K562 (cell line): Measurements from ENCODE around the gene MRGPRE. TPM values are rescaled to one million over a fixed set of nuclear protein-coding genes. Genes with fewer than 3 reads are reported as not detected.

Experiments
- CEBPZ ChIP-seq: fragments of 150-350 bp; IDR thresholded peaks from 2 replicates; pipeline ENCODE4 v1.6.1; 2014; ENCODE audit warnings: low read depth, mild to moderate bottlenecking, low read length, borderline replicate concordance
- CHCHD3 ChIP-seq: fragments of 250-450 bp; sonication (Bioruptor Pico); IDR thresholded peaks from 2 replicates; pipeline ENCODE4 v2.1.2; 2022; ENCODE audit warnings: mild to moderate bottlenecking
- DDX20 ChIP-seq: fragments of 450-650 bp; IDR thresholded peaks from 2 replicates; pipeline ENCODE4 v1.6.1; 2016; ENCODE audit warnings: missing genetic modification characterization, low read depth, mild to moderate bottlenecking, missing compliant biosample characterization, moderate library complexity
- HDAC3 ChIP-seq: fragments of 450-650 bp; IDR thresholded peaks from 2 replicates; pipeline ENCODE4 v1.6.1; 2018; ENCODE audit warnings: borderline replicate concordance, mild to moderate bottlenecking, moderate library complexity; ENCODE audit not compliant: partially characterized antibody
- ILK ChIP-seq: fragments of 450-650 bp; IDR thresholded peaks from 2 replicates; pipeline ENCODE4 v1.6.1; 2016; ENCODE audit warnings: missing genetic modification characterization, low read depth, mild to moderate bottlenecking, missing compliant biosample characterization, moderate library complexity, borderline replicate concordance
- JUN ChIP-seq, 2 experiments: sonication (generic) in 1 of 2; formaldehyde crosslinking in 1 of 2; IDR thresholded peaks; 2 replicates each; pipeline versions ENCODE4 v1.6.1 to v1.8.0; 2012 to 2022; ENCODE audit warnings: borderline replicate concordance in 2 of 2, mild to moderate bottlenecking in 2 of 2, improper control_type of control experiment in 1 of 2, low read depth in 1 of 2, low read length in 1 of 2, missing genetic modification reagents in 1 of 2
- JUND ChIP-seq, 2 experiments: IDR thresholded peaks; 2 replicates in 1 of 2; 3 replicates in 1 of 2; pipeline ENCODE4 v1.6.1; 2011; ENCODE audit warnings: borderline replicate concordance in 2 of 2, low read depth in 2 of 2, low read length in 2 of 2, improper control_type of control experiment in 1 of 2, missing biosample characterization in 1 of 2, missing genetic modification characterization in 1 of 2, missing genetic modification reagents in 1 of 2
- KLF1 ChIP-seq: fragments of 450-650 bp; IDR thresholded peaks from 2 replicates; pipeline ENCODE4 v1.6.1; 2016; ENCODE audit warnings: missing genetic modification characterization, missing compliant biosample characterization
- MEIS2 ChIP-seq: fragments of 450-650 bp; IDR thresholded peaks from 2 replicates; pipeline ENCODE4 v1.6.1; 2014; ENCODE audit warnings: mild to moderate bottlenecking; ENCODE audit not compliant: partially characterized antibody
- PRMT5 ChIP-seq: sonication (generic); formaldehyde crosslinking; IDR thresholded peaks from 2 replicates; pipeline ENCODE4 v1.5.0; 2020; ENCODE audit warnings: missing genetic modification reagents
- RBM34 ChIP-seq: fragments of 200-400 bp; formaldehyde crosslinking; IDR thresholded peaks from 2 replicates; pipeline ENCODE4 v1.6.1; 2018; ENCODE audit warnings: low read length, borderline replicate concordance; ENCODE audit not compliant: insufficient read depth
- SRSF1 ChIP-seq: fragments of 200-400 bp; formaldehyde crosslinking; IDR thresholded peaks from 2 replicates; pipeline ENCODE4 v1.6.1; 2017; ENCODE audit warnings: mild to moderate bottlenecking, low read depth, low read length, moderate library complexity
- TEAD1 ChIP-seq, 2 experiments: fragments of 450-650 bp in 1 of 2; sonication (generic) in 1 of 2; formaldehyde crosslinking; IDR thresholded peaks; 2 replicates each; pipeline versions ENCODE4 v1.4.0 to v1.8.0; 2020 to 2022; ENCODE audit warnings: mild to moderate bottlenecking in 2 of 2, missing genetic modification reagents in 1 of 2
- TFAP4 ChIP-seq: sonication (generic); formaldehyde crosslinking; IDR thresholded peaks from 2 replicates; pipeline ENCODE4 v1.8.0; 2022; ENCODE audit warnings: missing genetic modification reagents, mild to moderate bottlenecking, moderate library complexity, borderline replicate concordance
- ZKSCAN1 ChIP-seq: fragments of 150-350 bp; IDR thresholded peaks from 2 replicates; pipeline ENCODE4 v1.6.1; 2016; ENCODE audit warnings: low read depth, low read length
- ZNF282 ChIP-seq: sonication (generic); formaldehyde crosslinking; IDR thresholded peaks from 2 replicates; pipeline ENCODE4 v1.8.1; 2023; ENCODE audit warnings: missing genetic modification reagents
- ZNF444 ChIP-seq: fragments of 250-450 bp; sonication (Bioruptor Pico); IDR thresholded peaks from 2 replicates; pipeline ENCODE4 v1.4.0; 2020; ENCODE audit warnings: mild to moderate bottlenecking, moderate library complexity
- ZNF778 ChIP-seq: fragments of 450-650 bp; formaldehyde crosslinking; IDR thresholded peaks from 2 replicates; pipeline ENCODE4 v1.4.0; 2020; ENCODE audit warnings: mild to moderate bottlenecking, moderate library complexity
- polyA plus RNA-seq, 8 experiments: library from polyadenylated mRNA; depleted of rRNA in 4 of 8; stranded (reverse) in 5 of 8; unstranded in 3 of 8; fragments of >200 nt; fragmentation: Nextera tagmentation in 2 of 8; fragmentation: Illumina TruSeq in 1 of 8; extraction: Ambion mirVana in 2 of 8; extraction: Trizol in 1 of 8; gene quantifications; 2 replicates each; pipeline versions ENCODE4 v1.2.1 to v1.2.3, GENCODE V29; 2011 to 2014; ENCODE audit warnings: inconsistent platforms in 1 of 8, missing spikeins in 1 of 8
- total RNA-seq, 7 experiments: library from RNA; depleted of rRNA in 6 of 7; stranded (reverse); fragments of >200 nt in 6 of 7; fragmentation: Illumina TruSeq in 2 of 7; extraction: Trizol in 2 of 7; gene quantifications; 2 replicates each; pipeline versions ENCODE4 v1.2.1 to v1.2.3, GENCODE V29; 2011 to 2021; ENCODE audit warnings: low replicate concordance in 1 of 7
- TF ChIP-seq, protein P1 (sequence below), 2 experiments: fragments of 150-350 bp in 1 of 2; IDR thresholded peaks; 2 replicates each; pipeline ENCODE4 v1.6.1; 2012 to 2016; ENCODE audit warnings: low read depth in 2 of 2, low read length in 2 of 2, mild to moderate bottlenecking in 1 of 2, moderate library complexity in 1 of 2

Gene MRGPRE
- total and polyA plus RNA-seq, 9 of the 15 experiments (the other 6 are each of a cell fraction or from before 2014, with no cell fraction given), result not detected

DNA sequence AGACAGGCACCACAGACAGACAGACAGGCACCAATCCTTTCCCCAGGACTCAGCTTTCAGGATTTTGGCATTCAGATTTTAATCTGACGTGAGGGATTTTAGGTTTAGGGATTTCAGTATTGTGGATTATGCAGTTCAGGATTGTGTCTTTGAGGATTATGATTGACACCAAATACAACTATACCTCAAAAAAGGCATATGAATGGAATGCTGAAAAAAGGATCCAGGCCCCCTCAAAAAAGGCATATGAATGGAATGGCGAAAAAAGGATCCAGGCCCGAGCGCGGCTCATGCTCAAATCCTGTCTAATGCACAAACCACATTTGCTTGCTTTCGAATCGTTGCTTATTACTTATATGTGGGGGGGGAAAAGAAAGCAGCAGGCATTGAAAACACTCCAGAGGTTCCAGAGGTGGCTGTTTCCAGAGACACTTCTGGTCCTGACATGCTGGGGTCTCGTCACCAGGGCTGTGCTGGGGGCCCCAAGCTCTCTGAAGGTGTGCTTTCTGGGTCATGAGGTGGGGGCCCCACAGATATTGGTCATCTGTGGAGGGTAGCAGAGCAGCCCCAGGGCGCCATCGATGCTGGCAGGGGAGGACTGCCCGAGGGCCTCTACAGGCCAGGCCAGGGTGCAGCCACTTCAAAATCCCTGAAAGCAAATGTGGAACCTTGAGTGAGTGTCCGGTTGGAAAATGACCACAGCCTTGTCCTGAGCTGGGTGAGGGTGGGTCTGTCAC lies 50.3 kb downstream of the MRGPRE start (continued):
- TF ChIP-seq, protein P1, sequence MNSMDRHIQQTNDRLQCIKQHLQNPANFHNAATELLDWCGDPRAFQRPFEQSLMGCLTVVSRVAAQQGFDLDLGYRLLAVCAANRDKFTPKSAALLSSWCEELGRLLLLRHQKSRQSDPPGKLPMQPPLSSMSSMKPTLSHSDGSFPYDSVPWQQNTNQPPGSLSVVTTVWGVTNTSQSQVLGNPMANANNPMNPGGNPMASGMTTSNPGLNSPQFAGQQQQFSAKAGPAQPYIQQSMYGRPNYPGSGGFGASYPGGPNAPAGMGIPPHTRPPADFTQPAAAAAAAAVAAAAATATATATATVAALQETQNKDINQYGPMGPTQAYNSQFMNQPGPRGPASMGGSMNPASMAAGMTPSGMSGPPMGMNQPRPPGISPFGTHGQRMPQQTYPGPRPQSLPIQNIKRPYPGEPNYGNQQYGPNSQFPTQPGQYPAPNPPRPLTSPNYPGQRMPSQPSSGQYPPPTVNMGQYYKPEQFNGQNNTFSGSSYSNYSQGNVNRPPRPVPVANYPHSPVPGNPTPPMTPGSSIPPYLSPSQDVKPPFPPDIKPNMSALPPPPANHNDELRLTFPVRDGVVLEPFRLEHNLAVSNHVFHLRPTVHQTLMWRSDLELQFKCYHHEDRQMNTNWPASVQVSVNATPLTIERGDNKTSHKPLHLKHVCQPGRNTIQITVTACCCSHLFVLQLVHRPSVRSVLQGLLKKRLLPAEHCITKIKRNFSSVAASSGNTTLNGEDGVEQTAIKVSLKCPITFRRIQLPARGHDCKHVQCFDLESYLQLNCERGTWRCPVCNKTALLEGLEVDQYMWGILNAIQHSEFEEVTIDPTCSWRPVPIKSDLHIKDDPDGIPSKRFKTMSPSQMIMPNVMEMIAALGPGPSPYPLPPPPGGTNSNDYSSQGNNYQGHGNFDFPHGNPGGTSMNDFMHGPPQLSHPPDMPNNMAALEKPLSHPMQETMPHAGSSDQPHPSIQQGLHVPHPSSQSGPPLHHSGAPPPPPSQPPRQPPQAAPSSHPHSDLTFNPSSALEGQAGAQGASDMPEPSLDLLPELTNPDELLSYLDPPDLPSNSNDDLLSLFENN (IDR thresholded peaks at IDR 0.05; ENCODE audit: low read depth in 2 of 2, low read length in 2 of 2), result peak in 1 of 2 experiments; percentile 74; a peak in 2 of 4 replicates
- no peak for TF ChIP-seq JUN (IDR thresholded peaks at IDR 0.05; ENCODE audit: borderline replicate concordance, low read depth, low read length)
- no peak for TF ChIP-seq JUN (CRISPR knock-in tag; IDR thresholded peaks at IDR 0.05; ENCODE audit: borderline replicate concordance)
- no peak for TF ChIP-seq TFAP4 (CRISPR knock-in tag)
- TF ChIP-seq SRSF1, result no peak
- no peak for TF ChIP-seq ILK (tag)
- TF ChIP-seq ZNF444 (CRISPR knock-in tag), result no peak
- TF ChIP-seq ZKSCAN1, result no peak
- no peak for TF ChIP-seq DDX20
- no peak for TF ChIP-seq MEIS2
- no peak for TF ChIP-seq ZNF282 (CRISPR knock-in tag)
- no peak for TF ChIP-seq ZNF778 (CRISPR knock-in tag)
- no peak for TF ChIP-seq CEBPZ
- no peak for TF ChIP-seq PRMT5 (CRISPR knock-in tag)
- no peak for TF ChIP-seq TEAD1 (CRISPR knock-in tag; IDR thresholded peaks at IDR 0.05)
- TF ChIP-seq KLF1 (tag), result no peak
- no peak for TF ChIP-seq RBM34
- TF ChIP-seq CHCHD3 (CRISPR knock-in tag), result no peak
- TF ChIP-seq JUND (IDR thresholded peaks at IDR 0.05; ENCODE audit: borderline replicate concordance, low read depth, low read length), result no peak
- no peak for TF ChIP-seq JUND (tag; IDR thresholded peaks at IDR 0.05; ENCODE audit: borderline replicate concordance, low read depth, low read length)
- no peak for TF ChIP-seq HDAC3
